ENCODE measurements around the gene UBR3.
"Not testable (repeated sequence)": the region's sequence is repeated elsewhere in the genome, so short reads cannot be mapped to it uniquely, and the experiment has no call there.

UBR3 gene

DNA sequence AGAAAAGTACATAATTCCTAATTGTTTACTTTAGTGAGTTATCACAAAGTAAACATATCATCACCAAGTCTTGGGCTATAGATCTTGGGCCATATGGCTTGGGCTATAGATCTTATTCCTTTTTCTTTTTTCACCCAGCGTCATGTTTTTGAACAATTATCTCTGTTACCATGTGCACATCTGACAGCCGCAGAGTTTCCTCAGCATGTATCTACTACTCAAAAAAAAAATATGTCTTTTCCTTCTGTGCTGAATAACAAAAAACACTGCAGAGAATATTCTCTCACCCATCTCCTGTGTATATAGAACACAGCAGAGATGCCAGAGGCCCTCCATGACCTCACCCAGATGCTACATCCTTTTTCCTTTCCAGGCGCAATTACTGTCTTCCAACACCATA, 274.5 kb downstream of the UBR3 start:
- H3K4me1 ChIP-seq (ENCODE audit: control insufficient read depth, insufficient read depth, low read length): peaks cover 10% of the 10 kb centered on the region
- H3K9ac ChIP-seq (ENCODE audit: low read depth, low read length): no peak overlapping the region
- no peaks in the 10 kb centered on the region for H3K36me3 ChIP-seq (ENCODE audit: control insufficient read depth, insufficient read depth, low read length)
- no peaks in the 10 kb centered on the region for H3K27me3 ChIP-seq (ENCODE audit: control insufficient read depth, insufficient read depth, low read length)
- no peak overlapping the region for H3K4me3 ChIP-seq (ENCODE audit: low read depth, low read length)
- H3K9me3 ChIP-seq (ENCODE audit: control insufficient read depth, insufficient read depth, low read length): no peaks in the 10 kb centered on the region

DNA sequence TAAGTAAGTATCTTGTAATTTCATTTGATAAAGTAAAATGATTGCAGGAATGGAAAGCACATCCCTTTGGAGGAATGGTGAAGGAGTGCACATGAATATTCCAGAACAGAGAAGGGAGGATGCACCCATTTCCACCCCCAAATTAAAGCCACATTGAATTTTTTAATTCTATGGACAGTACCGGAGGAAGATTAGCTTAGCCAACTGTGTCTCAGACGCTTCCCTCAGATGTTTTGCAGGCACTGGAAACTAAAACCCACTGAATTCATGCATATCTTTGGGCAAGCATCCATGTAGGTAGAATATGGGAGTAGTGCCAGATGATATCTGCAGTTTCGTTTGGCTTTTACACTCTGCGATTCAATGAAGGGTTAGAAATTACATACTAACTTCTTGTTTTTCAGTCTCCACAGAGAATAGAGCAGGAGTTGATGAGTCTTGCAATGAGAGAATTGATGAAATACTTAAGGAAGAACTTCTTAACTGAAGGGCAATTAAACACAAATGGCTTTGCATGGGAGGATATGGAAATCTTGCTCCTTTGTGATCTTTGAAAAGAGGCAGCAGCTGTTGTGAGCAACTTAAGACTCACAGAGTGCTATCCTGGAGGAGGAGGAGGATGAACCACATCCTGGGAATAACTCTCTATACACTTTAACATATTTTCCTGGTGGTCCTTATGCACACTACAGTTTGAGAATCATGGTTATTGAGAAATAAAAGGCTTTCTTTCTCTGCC, 279.0 kb downstream of the UBR3 start:
- peaks cover 3% of the 10 kb centered on the region for H3K9me3 ChIP-seq (ENCODE audit: control insufficient read depth, insufficient read depth, low read length)
- H3K9ac ChIP-seq (ENCODE audit: low read depth, low read length): no peak overlapping the region
- H3K4me3 ChIP-seq (ENCODE audit: low read depth, low read length): no peak overlapping the region
- H3K4me1 ChIP-seq (ENCODE audit: control insufficient read depth, insufficient read depth, low read length): peaks cover 15% of the 10 kb centered on the region
- H3K36me3 ChIP-seq (ENCODE audit: control insufficient read depth, insufficient read depth, low read length): no peaks in the 10 kb centered on the region
- H3K27me3 ChIP-seq (ENCODE audit: control insufficient read depth, insufficient read depth, low read length): no peaks in the 10 kb centered on the region

- no peaks in the 10 kb centered on the region for H3K27me3 ChIP-seq (ENCODE audit: control insufficient read depth, insufficient read depth, low read length)
- H3K9ac ChIP-seq (ENCODE audit: low read depth, low read length): no peak overlapping the region
- H3K4me1 ChIP-seq (ENCODE audit: control insufficient read depth, insufficient read depth, low read length): no peaks in the 10 kb centered on the region
- peaks cover 10% of the 10 kb centered on the region for H3K9me3 ChIP-seq (ENCODE audit: control insufficient read depth, insufficient read depth, low read length)
- H3K4me3 ChIP-seq (ENCODE audit: low read depth, low read length): no peak overlapping the region
- no peaks in the 10 kb centered on the region for H3K36me3 ChIP-seq (ENCODE audit: control insufficient read depth, insufficient read depth, low read length)
Measured at GRCh38 chr2:170113168-170113894, 286.1 kb downstream of the UBR3 start.

DNA sequence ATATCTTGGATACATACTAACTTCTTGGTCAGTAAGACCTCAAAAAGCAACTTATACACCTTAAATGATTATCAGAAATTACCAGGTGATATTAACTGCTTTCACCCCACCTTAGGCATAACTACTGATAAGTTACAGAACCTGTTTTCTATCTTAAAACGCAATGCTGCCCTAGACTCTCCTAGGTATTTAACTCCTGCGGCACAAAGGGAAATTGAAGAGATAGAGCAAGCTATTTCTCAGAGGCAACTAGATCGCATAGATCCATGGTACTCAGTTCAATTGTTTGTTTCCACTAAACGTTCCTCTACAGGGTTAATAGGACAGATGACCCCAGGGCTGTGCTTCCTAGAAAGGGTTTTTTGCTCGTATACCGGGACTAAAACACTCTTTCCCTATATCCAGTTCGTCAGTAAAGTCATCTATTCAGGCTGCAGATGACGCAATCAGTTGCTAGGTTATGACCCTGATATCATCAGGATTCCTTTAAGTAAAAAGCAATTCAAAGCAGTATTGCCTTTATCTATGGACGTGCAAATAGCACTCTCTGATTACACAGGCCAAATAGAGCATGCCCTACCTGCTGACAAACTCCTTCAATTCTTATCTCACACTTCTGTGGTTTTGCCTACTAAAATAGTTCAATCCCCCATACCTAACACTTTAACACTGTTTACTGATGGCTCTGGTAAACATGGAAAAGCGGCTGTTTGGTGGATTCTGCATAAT, 288.4 kb downstream of the UBR3 start:
- no peak overlapping the region for H3K9ac ChIP-seq (ENCODE audit: low read depth, low read length)
- H3K4me3 ChIP-seq (ENCODE audit: low read depth, low read length): no peak overlapping the region
- H3K4me1 ChIP-seq (ENCODE audit: control insufficient read depth, insufficient read depth, low read length): no peaks in the 10 kb centered on the region
- peaks cover 10% of the 10 kb centered on the region for H3K9me3 ChIP-seq (ENCODE audit: control insufficient read depth, insufficient read depth, low read length)
- H3K36me3 ChIP-seq (ENCODE audit: control insufficient read depth, insufficient read depth, low read length): no peaks in the 10 kb centered on the region
- no peaks in the 10 kb centered on the region for H3K27me3 ChIP-seq (ENCODE audit: control insufficient read depth, insufficient read depth, low read length)

- Histone ChIP-seq H3K36me3 (ENCODE audit: control insufficient read depth, insufficient read depth, low read length) (no peaks in the 10 kb centered on the region), H3K9me3 (ENCODE audit: control insufficient read depth, insufficient read depth, low read length) (no peaks in the 10 kb centered on the region), H3K4me1 (ENCODE audit: control insufficient read depth, insufficient read depth, low read length) (no peaks in the 10 kb centered on the region), H3K27me3 (ENCODE audit: control insufficient read depth, insufficient read depth, low read length) (no peaks in the 10 kb centered on the region), H3K4me3 (ENCODE audit: low read depth, low read length) (no peak overlapping the region), H3K9ac (ENCODE audit: low read depth, low read length) (no peak overlapping the region)
Measured at GRCh38 chr2:170118641-170119040, 291.4 kb downstream of the UBR3 start.

DNA sequence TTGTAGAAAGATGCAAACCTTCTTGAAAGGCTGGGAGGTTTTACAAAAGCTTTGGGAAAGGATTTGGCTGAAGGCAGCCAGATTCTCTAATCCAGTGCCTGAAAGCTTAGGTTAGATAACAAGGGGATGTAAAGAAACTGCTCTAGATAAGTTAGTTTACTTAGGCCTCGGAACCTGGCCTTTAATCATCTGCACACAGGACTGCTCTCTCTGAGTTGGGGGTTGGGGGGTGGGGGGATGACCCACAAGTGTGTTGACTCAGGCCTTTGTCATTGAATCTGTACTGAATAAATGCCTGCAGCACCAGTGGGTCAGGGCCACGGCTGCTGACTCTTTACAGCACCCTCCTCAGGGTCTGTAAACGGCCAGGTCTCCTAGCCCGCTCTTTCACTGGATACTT, 292.1 kb downstream of the UBR3 start:
- not testable (repeated sequence) for H3K4me3 ChIP-seq (ENCODE audit: low read depth, low read length); H3K27me3 ChIP-seq (ENCODE audit: control insufficient read depth, insufficient read depth, low read length); H3K36me3 ChIP-seq (ENCODE audit: control insufficient read depth, insufficient read depth, low read length); H3K9me3 ChIP-seq (ENCODE audit: control insufficient read depth, insufficient read depth, low read length); H3K4me1 ChIP-seq (ENCODE audit: control insufficient read depth, insufficient read depth, low read length); H3K9ac ChIP-seq (ENCODE audit: low read depth, low read length)

- Histone ChIP-seq H3K27me3 (ENCODE audit: control insufficient read depth, insufficient read depth, low read length) (no peaks in the 10 kb centered on the region), H3K4me3 (ENCODE audit: low read depth, low read length) (no peak overlapping the region), H3K9ac (ENCODE audit: low read depth, low read length) (no peak overlapping the region), H3K9me3 (ENCODE audit: control insufficient read depth, insufficient read depth, low read length) (no peaks in the 10 kb centered on the region), H3K4me1 (ENCODE audit: control insufficient read depth, insufficient read depth, low read length) (no peaks in the 10 kb centered on the region), H3K36me3 (ENCODE audit: control insufficient read depth, insufficient read depth, low read length) (no peaks in the 10 kb centered on the region)
Measured at GRCh38 chr2:170121689-170122088, 294.4 kb downstream of the UBR3 start.

GRCh38 chr2:170122883-170123547, 295.8 kb downstream of the UBR3 start:
- H3K9me3 ChIP-seq (ENCODE audit: control insufficient read depth, insufficient read depth, low read length): no peaks in the 10 kb centered on the region

DNA sequence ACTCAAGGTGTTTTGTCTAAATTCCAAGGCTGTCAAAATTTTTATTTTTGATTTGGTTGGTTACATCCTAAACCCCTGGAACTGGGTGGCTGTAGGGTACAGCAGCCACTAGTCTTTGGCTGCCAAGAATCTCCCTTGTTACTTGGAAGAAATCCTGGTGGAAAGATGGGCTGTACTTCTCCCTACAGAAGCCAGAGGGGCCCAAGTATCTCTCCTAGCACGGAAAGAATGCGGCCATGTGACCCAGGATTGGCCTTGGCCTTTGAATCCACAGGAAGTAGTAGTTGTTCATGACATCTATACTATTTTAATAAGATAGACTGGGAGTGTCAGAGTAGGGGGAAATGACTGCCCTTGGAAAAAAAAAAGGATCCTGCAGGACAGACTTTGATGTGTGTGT, 296.3 kb downstream of the UBR3 start:
- no peak overlapping the region for H3K4me3 ChIP-seq (ENCODE audit: low read depth, low read length)
- no peaks in the 10 kb centered on the region for H3K9me3 ChIP-seq (ENCODE audit: control insufficient read depth, insufficient read depth, low read length)
- no peak overlapping the region for H3K9ac ChIP-seq (ENCODE audit: low read depth, low read length)
- H3K4me1 ChIP-seq (ENCODE audit: control insufficient read depth, insufficient read depth, low read length): no peaks in the 10 kb centered on the region
- H3K27me3 ChIP-seq (ENCODE audit: control insufficient read depth, insufficient read depth, low read length): no peaks in the 10 kb centered on the region
- no peaks in the 10 kb centered on the region for H3K36me3 ChIP-seq (ENCODE audit: control insufficient read depth, insufficient read depth, low read length)

More at GRCh38 chr2:170122883-170123547, 295.8 kb downstream of the UBR3 start:
- H3K27me3 ChIP-seq (ENCODE audit: control insufficient read depth, insufficient read depth, low read length): no peaks in the 10 kb centered on the region
- no peaks in the 10 kb centered on the region for H3K36me3 ChIP-seq (ENCODE audit: control insufficient read depth, insufficient read depth, low read length)
- H3K4me1 ChIP-seq (ENCODE audit: control insufficient read depth, insufficient read depth, low read length): no peaks in the 10 kb centered on the region
- H3K4me3 ChIP-seq (ENCODE audit: low read depth, low read length): no peak overlapping the region
- H3K9ac ChIP-seq (ENCODE audit: low read depth, low read length): no peak overlapping the region

- not testable (repeated sequence) for H3K9me3 ChIP-seq (ENCODE audit: control insufficient read depth, insufficient read depth, low read length); H3K36me3 ChIP-seq (ENCODE audit: control insufficient read depth, insufficient read depth, low read length); H3K4me1 ChIP-seq (ENCODE audit: control insufficient read depth, insufficient read depth, low read length); H3K9ac ChIP-seq (ENCODE audit: low read depth, low read length); H3K4me3 ChIP-seq (ENCODE audit: low read depth, low read length); H3K27me3 ChIP-seq (ENCODE audit: control insufficient read depth, insufficient read depth, low read length)
Measured at GRCh38 chr2:170126138-170126728, 299.0 kb downstream of the UBR3 start.
